ENCODE data around the gene DAB2IP. TPM values are rescaled to one million over a fixed set of nuclear protein-coding genes. Genes with fewer than 3 reads are reported as not detected.

The DAB2IP gene
- total RNA-seq, 1 donor from 2014 or later: 81.6 TPM

- TF ChIP-seq CTCF (IDR thresholded peaks at IDR 0.05): no peak
- no peaks in the 10 kb centered on the region for H3K36me3 ChIP-seq
- H3K4me1 ChIP-seq: peaks cover 27% of the 10 kb centered on the region
- H3K9me3 ChIP-seq: no peaks in the 10 kb centered on the region
- no peak overlapping the region for H3K27ac ChIP-seq
- intact Hi-C loops (cut with DNase I): no loop called here
- no peak for ATAC-seq
- no peak for DNase-seq
- H3K27me3 ChIP-seq: no peaks in the 10 kb centered on the region
- H3K4me3 ChIP-seq: no peak overlapping the region
These were observed 5.6 kb downstream of the DAB2IP start for GRCh38 chr9:121656941-121657470.

GRCh38 chr9:121658166-121658565, 6.7 kb downstream of the DAB2IP start:
- H3K4me3 ChIP-seq: no peak overlapping the region
- ATAC-seq (no peak), DNase-seq (no peak)
- no peak overlapping the region for H3K27ac ChIP-seq
- H3K9me3 ChIP-seq: no peaks in the 10 kb centered on the region
- no peaks in the 10 kb centered on the region for H3K36me3 ChIP-seq
- H3K27me3 ChIP-seq: no peaks in the 10 kb centered on the region
- intact Hi-C loops (cut with DNase I): no loop called here
- H3K4me1 ChIP-seq: peaks cover 16% of the 10 kb centered on the region
- no peak for TF ChIP-seq CTCF (IDR thresholded peaks at IDR 0.05)

- peaks cover 16% of the 10 kb centered on the region for H3K4me1 ChIP-seq
- no peak overlapping the region for H3K27ac ChIP-seq
- H3K9me3 ChIP-seq: no peaks in the 10 kb centered on the region
- TF ChIP-seq CTCF (IDR thresholded peaks at IDR 0.05): no peak
- intact Hi-C loops (cut with DNase I): no loop called here
- DNase-seq (no peak), ATAC-seq (no peak)
- H3K27me3 ChIP-seq: no peaks in the 10 kb centered on the region
- no peaks in the 10 kb centered on the region for H3K36me3 ChIP-seq
- no peak overlapping the region for H3K4me3 ChIP-seq
These were observed 7.2 kb downstream of the DAB2IP start for GRCh38 chr9:121658591-121658990.

GRCh38 chr9:121660367-121660766, 8.9 kb downstream of the DAB2IP start:
- H3K4me3 ChIP-seq: no peak overlapping the region
- intact Hi-C loops (cut with DNase I): no loop called here
- no peaks in the 10 kb centered on the region for H3K27me3 ChIP-seq
- no peaks in the 10 kb centered on the region for H3K9me3 ChIP-seq
- no peaks in the 10 kb centered on the region for H3K36me3 ChIP-seq
- H3K4me1 ChIP-seq: peaks cover 8% of the 10 kb centered on the region
- DNase-seq (no peak), ATAC-seq (no peak)
- no peak for TF ChIP-seq CTCF (IDR thresholded peaks at IDR 0.05)
- no peak overlapping the region for H3K27ac ChIP-seq

- Histone ChIP-seq H3K36me3 (no peaks in the 10 kb centered on the region), H3K27me3 (no peaks in the 10 kb centered on the region), H3K9me3 (no peaks in the 10 kb centered on the region), H3K4me1 (peaks cover 8% of the 10 kb centered on the region), H3K4me3 (no peak overlapping the region), H3K27ac (no peak overlapping the region)
- TF ChIP-seq CTCF (IDR thresholded peaks at IDR 0.05): no peak
- ATAC-seq: no peak
- no peak for DNase-seq
- intact Hi-C loops (cut with DNase I): no loop called here
These were observed 9.4 kb downstream of the DAB2IP start for GRCh38 chr9:121660876-121661275.

GRCh38 chr9:121661328-121661727, 9.9 kb downstream of the DAB2IP start:
- no peaks in the 10 kb centered on the region for H3K36me3 ChIP-seq
- H3K27ac ChIP-seq: no peak overlapping the region
- intact Hi-C loops (cut with DNase I): no loop called here
- no peak for TF ChIP-seq CTCF (IDR thresholded peaks at IDR 0.05)
- ATAC-seq (no peak), DNase-seq (no peak)
- H3K4me3 ChIP-seq: no peak overlapping the region
- H3K9me3 ChIP-seq: no peaks in the 10 kb centered on the region
- no peaks in the 10 kb centered on the region for H3K27me3 ChIP-seq
- H3K4me1 ChIP-seq: peaks cover 8% of the 10 kb centered on the region
